ENCODE data around the gene SPEM1. TPM values are rescaled to one million over a fixed set of nuclear protein-coding genes. Genes with fewer than 3 reads are reported as not detected.

Gene SPEM1
- total RNA-seq, 4 donors from 2014 or later, result not detected

- no peak overlapping the region for H3K4me3 ChIP-seq (ENCODE audit: low read depth, poor library complexity, severe bottlenecking)
- 41 to 56% methylated on average over 9 of the region's 9 CpGs for WGBS, 2 donors
- DNase-seq (ENCODE audit: low spot score in 2 of 2), result no peak
- intact Hi-C loops (cut with DNase I; ENCODE audit: low total_unique reads), result no loop called here
- no peak for TF ChIP-seq CTCF (IDR thresholded peaks at IDR 0.05)
- TF ChIP-seq POLR2A (IDR thresholded peaks at IDR 0.05), result no peak
Measured at GRCh38 chr17:7464081-7464480, 44.0 kb downstream of the SPEM1 start.

- no peak for DNase-seq (ENCODE audit: low spot score in 2 of 2)
- no peak for TF ChIP-seq POLR2A (IDR thresholded peaks at IDR 0.05)
- TF ChIP-seq CTCF (IDR thresholded peaks at IDR 0.05), result no peak
- intact Hi-C loops (cut with DNase I; ENCODE audit: low total_unique reads), result no loop called here
- WGBS, 2 donors, result 89 to 94% methylated on average over 28 to 33 of the region's 33 CpGs
- H3K4me3 ChIP-seq (ENCODE audit: low read depth, poor library complexity, severe bottlenecking), result no peak overlapping the region
Measured at GRCh38 chr17:7465597-7466275, 45.6 kb downstream of the SPEM1 start.

GRCh38 chr17:7466318-7466638, 46.2 kb downstream of the SPEM1 start:
- TF ChIP-seq POLR2A (IDR thresholded peaks at IDR 0.05), result no peak
- no peak for TF ChIP-seq CTCF (IDR thresholded peaks at IDR 0.05)
- H3K4me3 ChIP-seq (ENCODE audit: low read depth, poor library complexity, severe bottlenecking), result no peak overlapping the region
- DNase-seq (ENCODE audit: low spot score in 2 of 2), result no peak
- intact Hi-C loops (cut with DNase I; ENCODE audit: low total_unique reads), result no loop called here
- WGBS, 2 donors, result 88 to 90% methylated on average over 9 of the region's 9 CpGs

- 68 to 79% methylated on average over 16 of the region's 16 CpGs for WGBS, 2 donors
- DNase-seq (ENCODE audit: low spot score in 2 of 2), result no peak
- TF ChIP-seq CTCF (IDR thresholded peaks at IDR 0.05), result no peak
- TF ChIP-seq POLR2A (IDR thresholded peaks at IDR 0.05), result no peak
- intact Hi-C loops (cut with DNase I; ENCODE audit: low total_unique reads), result no loop called here
- no peak overlapping the region for H3K4me3 ChIP-seq (ENCODE audit: low read depth, poor library complexity, severe bottlenecking)
Measured at GRCh38 chr17:7466639-7467341, 46.7 kb downstream of the SPEM1 start.

- TF ChIP-seq CTCF (IDR thresholded peaks at IDR 0.05) (no peak), POLR2A (IDR thresholded peaks at IDR 0.05) (no peak)
- WGBS, 2 donors, result 93 to 96% methylated on average over 3 of the region's 3 CpGs
- no peak overlapping the region for H3K4me3 ChIP-seq (ENCODE audit: low read depth, poor library complexity, severe bottlenecking)
- no peak for DNase-seq (ENCODE audit: low spot score in 2 of 2)
- intact Hi-C loops (cut with DNase I; ENCODE audit: low total_unique reads), result no loop called here
Measured at GRCh38 chr17:7467498-7467897, 47.4 kb downstream of the SPEM1 start.
